ENCODE measurements around the gene WRNIP1.

- TF ChIP-seq POLR2A (IDR thresholded peaks at IDR 0.05) (no peak), CTCF (IDR thresholded peaks at IDR 0.05) (no peak)
Observed at GRCh38 chr6:2755456-2755855, 9.7 kb upstream of the WRNIP1 start.
